GM23338 (cell line): ENCODE results near the gene PRPSAP1. TPM values are rescaled to one million over a fixed set of nuclear protein-coding genes. Genes with fewer than 3 reads are reported as not detected.
A peak's percentile ranks its signal among the peaks of the same experiment; 100 is the strongest.

Experiments used
- ATAC-seq: fragments of 200-7000 bp; cut with Tn5 transposase; 3 replicates; pipeline ENCODE4 v1.9.1; 2020
- DNase-seq: peaks from one replicate; pipeline ENCODE4 v3.0.0-alpha.2; 2015; ENCODE audit warnings: low spot score
- H2AFZ ChIP-seq: fragments of 200-600 bp; sonication (generic); 2 replicates; pipeline ENCODE4 v1.8.0; 2016; ENCODE audit warnings: antibody characterized with exemption, mild to moderate bottlenecking, moderate library complexity
- H3F3A ChIP-seq: fragments of 200-600 bp; sonication (generic); replicated peaks from 2 replicates; pipeline ENCODE4 v1.8.0; 2017; ENCODE audit warnings: antibody characterized with exemption, mixed run types, low read depth
- H3K27ac ChIP-seq: fragments of 200-600 bp; sonication (generic); 2 replicates; pipeline ENCODE4 v1.6.1; 2016; ENCODE audit warnings: low read depth
- H3K27me3 ChIP-seq: fragments of 200-600 bp; sonication (generic); 2 replicates; pipeline ENCODE4 v1.8.0; 2016; ENCODE audit warnings: mild to moderate bottlenecking, mixed run types, moderate library complexity; ENCODE audit not compliant: insufficient read depth
- H3K36me3 ChIP-seq: fragments of 200-600 bp; sonication (generic); 2 replicates; pipeline ENCODE4 v1.8.0; 2016; ENCODE audit warnings: mild to moderate bottlenecking; ENCODE audit not compliant: insufficient read depth
- H3K4me1 ChIP-seq: fragments of 200-600 bp; sonication (generic); 2 replicates; pipeline ENCODE4 v1.8.0; 2016; ENCODE audit warnings: mild to moderate bottlenecking, moderate library complexity; ENCODE audit not compliant: insufficient read depth
- H3K4me2 ChIP-seq: fragments of 200-600 bp; sonication (generic); 2 replicates; pipeline ENCODE4 v1.7.1; 2017; ENCODE audit warnings: mixed run types
- H3K4me3 ChIP-seq: fragments of 200-600 bp; sonication (generic); 2 replicates; pipeline ENCODE4 v1.6.1; 2016; ENCODE audit warnings: mixed run types
- H3K79me2 ChIP-seq: fragments of 200-600 bp; sonication (generic); replicated peaks from 2 replicates; pipeline ENCODE4 v1.8.0; 2017; ENCODE audit warnings: mild to moderate bottlenecking; ENCODE audit not compliant: insufficient read depth
- H3K9me2 ChIP-seq: fragments of 200-600 bp; sonication (generic); 2 replicates; pipeline ENCODE4 v1.8.0; 2017; ENCODE audit not compliant: insufficient read depth
- H4K20me1 ChIP-seq: fragments of 200-600 bp; sonication (generic); replicated peaks from 2 replicates; pipeline ENCODE4 v1.8.0; 2017; ENCODE audit warnings: mild to moderate bottlenecking; ENCODE audit not compliant: insufficient read depth
- H3K27ac Mint-ChIP-seq: 2 replicates; pipeline ENCODE4 v1.8.0; 2020; ENCODE audit warnings: inconsistent platforms, mild to moderate bottlenecking, moderate library complexity, mixed read lengths
- H3K27me3 Mint-ChIP-seq: 3 replicates; pipeline ENCODE4 v1.8.0; 2022; ENCODE audit warnings: low read depth, mild to moderate bottlenecking, moderate library complexity, mixed read lengths, inconsistent platforms; ENCODE audit not compliant: insufficient read depth, poor library complexity
- H3K36me3 Mint-ChIP-seq: 3 replicates; pipeline ENCODE4 v1.8.0; 2021; ENCODE audit warnings: low read depth, mild to moderate bottlenecking, inconsistent platforms, moderate library complexity, mixed read lengths
- H3K4me1 Mint-ChIP-seq: 3 replicates; pipeline ENCODE4 v1.8.0; 2020; ENCODE audit warnings: mild to moderate bottlenecking, inconsistent platforms, mixed read lengths
- H3K4me3 Mint-ChIP-seq: 3 replicates; pipeline ENCODE4 v1.8.0; 2021; ENCODE audit warnings: moderate library complexity, mild to moderate bottlenecking, inconsistent platforms, mixed read lengths
- H3K9me3 Mint-ChIP-seq: 3 replicates; pipeline ENCODE4 v1.8.0; 2020; ENCODE audit warnings: moderate library complexity, mild to moderate bottlenecking, inconsistent platforms, mixed read lengths
- CREB1 ChIP-seq: fragments of 250-450 bp; sonication (Bioruptor Pico); IDR thresholded peaks from 2 replicates; pipeline ENCODE4 v1.5.0; 2020; ENCODE audit warnings: low read depth, mild to moderate bottlenecking, moderate library complexity
- ETS1 ChIP-seq: IDR thresholded peaks from 2 replicates; pipeline ENCODE4 v1.6.1; 2016; ENCODE audit warnings: antibody characterized with exemption
- JUNB ChIP-seq: IDR thresholded peaks from one replicate; pipeline ENCODE4 v1.6.1; 2016; ENCODE audit warnings: antibody characterized with exemption; ENCODE audit not compliant: unreplicated experiment
- POLR2AphosphoS5 ChIP-seq: IDR thresholded peaks from 2 replicates; pipeline ENCODE4 v1.6.1; 2016; ENCODE audit warnings: antibody characterized with exemption, low read depth
- REST ChIP-seq: IDR thresholded peaks from one replicate; pipeline ENCODE4 v1.6.1; 2018; ENCODE audit warnings: antibody characterized with exemption; ENCODE audit not compliant: unreplicated experiment
- STAT1 ChIP-seq: IDR thresholded peaks from one replicate; pipeline ENCODE4 v1.6.1; 2016; ENCODE audit warnings: antibody characterized with exemption; ENCODE audit not compliant: unreplicated experiment
- ZNF114 ChIP-seq: fragments of 250-450 bp; sonication (Bioruptor Pico); IDR thresholded peaks from 2 replicates; pipeline ENCODE4 v1.5.0; 2020; ENCODE audit warnings: mild to moderate bottlenecking, moderate library complexity
- polyA plus RNA-seq: library from polyadenylated mRNA; unstranded; fragments of >200 nt; fragmentation: Nextera tagmentation; extraction: Ambion mirVana; gene quantifications from 2 replicates; pipeline ENCODE4 v1.2.1, GENCODE V29; 2016
- total RNA-seq: library from RNA; depleted of rRNA; stranded (reverse); fragments of >200 nt; shearing (Covaris generic); gene quantifications from 2 replicates; pipeline ENCODE4 v1.2.3, GENCODE V29; 2014

The PRPSAP1 gene
- total and polyA plus RNA-seq, 2 experiments from 2014 or later: 39.5 to 58.8 TPM

- no peak for TF ChIP-seq CREB1
- TF ChIP-seq STAT1: no peak
Observed at GRCh38 chr17:76341301-76341700, 12.4 kb downstream of the PRPSAP1 start (continued).

- DNase-seq: no peak
- H3K79me2 ChIP-seq: peaks cover 43% of the 10 kb centered on the region; the same call in 1 of the 2 replicates
- H3K36me3 ChIP-seq: no peaks in the 10 kb centered on the region
- H3K4me3 ChIP-seq: no peak overlapping the region
- Mint-ChIP-seq H3K27me3 (no peaks in the 10 kb centered on the region), H3K27ac (no peak overlapping the region), H3K9me3 (no peaks in the 10 kb centered on the region), H3K4me3 (no peak overlapping the region), H3K36me3 (peaks cover 16% of the 10 kb centered on the region; the same call in 2 of the 3 replicates), H3K4me1 (no peaks in the 10 kb centered on the region)
- no peak overlapping the region for H2AFZ ChIP-seq
- H3K9me2 ChIP-seq: no peaks in the 10 kb centered on the region
- peaks cover 2% of the 10 kb centered on the region; the same call in 1 of the 2 replicates for H4K20me1 ChIP-seq
- TF ChIP-seq ETS1 (no peak), REST (no peak), POLR2AphosphoS5 (no peak)
- ATAC-seq: no peak
- H3K4me1 ChIP-seq: no peaks in the 10 kb centered on the region
- no peaks in the 10 kb centered on the region for H3K27me3 ChIP-seq
- H3K27ac ChIP-seq: peak overlapping the region; percentile 45; the same call in 1 of the 2 replicates
- no peaks in the 10 kb centered on the region for H3F3A ChIP-seq
- no peak overlapping the region for H3K4me2 ChIP-seq
Observed at GRCh38 chr17:76337413-76337777, 16.3 kb downstream of the PRPSAP1 start.

- no peak for ATAC-seq
- DNase-seq: no peak
- Histone ChIP-seq H3F3A (no peaks in the 10 kb centered on the region), H3K79me2 (peaks cover 43% of the 10 kb centered on the region; the same call in 1 of the 2 replicates), H3K27me3 (no peaks in the 10 kb centered on the region), H2AFZ (no peak overlapping the region), H4K20me1 (no peaks in the 10 kb centered on the region; the same call in 1 of the 2 replicates), H3K4me2 (no peak overlapping the region), H3K27ac (peak overlapping the region; percentile 45; the same call in 1 of the 2 replicates), H3K36me3 (no peaks in the 10 kb centered on the region), H3K4me1 (no peaks in the 10 kb centered on the region), H3K9me2 (no peaks in the 10 kb centered on the region), H3K4me3 (no peak overlapping the region)
- Mint-ChIP-seq H3K4me1 (no peaks in the 10 kb centered on the region), H3K4me3 (no peak overlapping the region), H3K36me3 (peaks cover 10% of the 10 kb centered on the region; the same call in 2 of the 3 replicates), H3K27me3 (no peaks in the 10 kb centered on the region), H3K9me3 (no peaks in the 10 kb centered on the region), H3K27ac (no peak overlapping the region)
- TF ChIP-seq STAT1 (no peak), ZNF114 (CRISPR knock-in tag) (no peak), POLR2AphosphoS5 (no peak), JUNB (no peak), ETS1 (no peak), REST (no peak)
Observed at GRCh38 chr17:76336756-76337412, 16.8 kb downstream of the PRPSAP1 start.
